Panc1 (cell line): ENCODE results near the gene SEMA3G.

Source experiments
- CTCF ChIP-seq: fragments of 450-650 bp; IDR thresholded peaks from 2 replicates; pipeline ENCODE4 v1.5.1; 2017; ENCODE audit warnings: mild to moderate bottlenecking
- POLR2AphosphoS5 ChIP-seq: IDR thresholded peaks from 2 replicates; pipeline ENCODE4 v1.6.1; 2012; ENCODE audit warnings: mild to moderate bottlenecking, low read depth, low read length, moderate library complexity

DNA sequence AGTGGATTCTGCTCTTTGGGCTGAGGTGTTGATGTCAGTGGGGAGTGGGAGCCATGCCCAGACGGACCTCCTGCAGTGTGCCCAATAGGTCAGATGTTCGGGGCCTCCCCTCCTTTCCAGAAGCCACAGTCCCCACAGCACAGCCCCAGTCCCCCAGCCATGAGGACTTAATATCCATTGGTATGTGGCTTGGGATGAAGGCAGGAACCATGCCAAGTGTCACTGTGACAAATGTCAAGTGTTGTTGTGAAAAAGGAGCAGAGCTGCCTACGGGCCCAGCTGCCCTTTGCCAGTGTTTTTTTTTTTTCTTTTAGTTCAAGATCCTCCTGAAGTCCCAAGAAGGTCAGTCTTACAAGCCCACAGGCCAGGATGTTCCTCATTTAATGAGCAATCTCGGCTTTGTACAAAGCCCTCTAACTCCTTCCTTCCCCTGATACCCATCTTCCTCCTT lies 12.2 kb downstream of the SEMA3G start:
- TF ChIP-seq CTCF (no peak), POLR2AphosphoS5 (no peak)
